ENCODE measurements around the gene RBM42.

- no peak for TF ChIP-seq CTCF (conservative IDR thresholded peaks at IDR 0.05; ENCODE audit: low read depth, low read length)
- no peak for TF ChIP-seq EZH2 (IDR thresholded peaks at IDR 0.05; ENCODE audit: low read length, unreplicated experiment)
These were observed 37.5 kb downstream of the RBM42 start, which contains the start of gene UPK1A for GRCh38 chr19:35666251-35666913.
